Osteocyte (in vitro differentiated cells): ENCODE results near the gene OSTC. TPM values are rescaled to one million over a fixed set of nuclear protein-coding genes. Genes with fewer than 3 reads are reported as not detected.
"Not testable (repeated sequence)": the region's sequence is repeated elsewhere in the genome, so short reads cannot be mapped to it uniquely, and the experiment has no call there.

Experiments
- DNase-seq: peaks from one replicate; pipeline ENCODE4 v3.0.0; 2021; ENCODE audit warnings: mixed read lengths; ENCODE audit not compliant: unreplicated experiment; ENCODE audit errors: extremely low spot score
- H3K27ac Mint-ChIP-seq: one replicate; pipeline ENCODE4 v1.8.0; 2021; ENCODE audit warnings: mild to moderate bottlenecking, mixed read lengths; ENCODE audit not compliant: unreplicated experiment
- H3K27me3 Mint-ChIP-seq: one replicate; pipeline ENCODE4 v1.8.0; 2021; ENCODE audit warnings: mixed read lengths; ENCODE audit not compliant: unreplicated experiment
- H3K36me3 Mint-ChIP-seq: one replicate; pipeline ENCODE4 v1.8.0; 2021; ENCODE audit warnings: mixed read lengths; ENCODE audit not compliant: unreplicated experiment
- H3K4me1 Mint-ChIP-seq: one replicate; pipeline ENCODE4 v1.8.0; 2021; ENCODE audit warnings: mixed read lengths; ENCODE audit not compliant: unreplicated experiment
- H3K4me3 Mint-ChIP-seq: one replicate; pipeline ENCODE4 v1.8.0; 2021; ENCODE audit warnings: mild to moderate bottlenecking, moderate library complexity, mixed read lengths; ENCODE audit not compliant: unreplicated experiment
- H3K9me3 Mint-ChIP-seq: one replicate; pipeline ENCODE4 v1.8.0; 2021; ENCODE audit warnings: mixed read lengths; ENCODE audit not compliant: unreplicated experiment
- total RNA-seq: library from RNA; stranded (reverse); gene quantifications from 2 replicates; pipeline ENCODE4 v1.2.1, GENCODE V29; 2021
- TF ChIP-seq, protein P1 (sequence below): fragments of 200-600 bp; sonication (generic); IDR thresholded peaks from 2 replicates; pipeline ENCODE4 v1.5.0; 2021; ENCODE audit warnings: antibody characterized with exemption, mild to moderate bottlenecking, moderate library complexity

OSTC gene
- total RNA-seq, 1 donor from 2014 or later, result 222 TPM

DNA sequence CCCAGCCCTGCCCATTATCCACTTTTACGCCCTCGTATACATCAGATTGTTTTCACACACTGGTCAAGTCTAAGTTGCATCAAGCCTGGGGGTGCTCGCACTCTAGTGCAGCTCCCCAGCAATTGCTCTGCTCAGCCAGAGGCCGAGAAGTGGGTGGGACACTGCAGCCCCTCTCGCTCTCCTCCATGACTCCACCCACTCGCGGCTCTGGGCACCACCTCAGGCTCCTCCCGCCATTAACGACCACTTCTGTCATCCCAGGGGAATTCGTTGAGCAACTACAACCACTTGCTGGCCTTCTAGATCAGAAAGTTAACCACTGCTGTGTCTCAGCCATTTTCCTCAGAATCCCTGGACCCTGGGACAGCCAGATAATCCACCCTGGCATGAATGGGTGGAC lies 58.8 kb downstream of the OSTC start:
- no peaks in the 10 kb centered on the region for H3K36me3 Mint-ChIP-seq
- H3K27me3 Mint-ChIP-seq, result peaks cover 2% of the 10 kb centered on the region
- TF ChIP-seq, protein P1, sequence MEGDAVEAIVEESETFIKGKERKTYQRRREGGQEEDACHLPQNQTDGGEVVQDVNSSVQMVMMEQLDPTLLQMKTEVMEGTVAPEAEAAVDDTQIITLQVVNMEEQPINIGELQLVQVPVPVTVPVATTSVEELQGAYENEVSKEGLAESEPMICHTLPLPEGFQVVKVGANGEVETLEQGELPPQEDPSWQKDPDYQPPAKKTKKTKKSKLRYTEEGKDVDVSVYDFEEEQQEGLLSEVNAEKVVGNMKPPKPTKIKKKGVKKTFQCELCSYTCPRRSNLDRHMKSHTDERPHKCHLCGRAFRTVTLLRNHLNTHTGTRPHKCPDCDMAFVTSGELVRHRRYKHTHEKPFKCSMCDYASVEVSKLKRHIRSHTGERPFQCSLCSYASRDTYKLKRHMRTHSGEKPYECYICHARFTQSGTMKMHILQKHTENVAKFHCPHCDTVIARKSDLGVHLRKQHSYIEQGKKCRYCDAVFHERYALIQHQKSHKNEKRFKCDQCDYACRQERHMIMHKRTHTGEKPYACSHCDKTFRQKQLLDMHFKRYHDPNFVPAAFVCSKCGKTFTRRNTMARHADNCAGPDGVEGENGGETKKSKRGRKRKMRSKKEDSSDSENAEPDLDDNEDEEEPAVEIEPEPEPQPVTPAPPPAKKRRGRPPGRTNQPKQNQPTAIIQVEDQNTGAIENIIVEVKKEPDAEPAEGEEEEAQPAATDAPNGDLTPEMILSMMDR, result no peak
- no peak for DNase-seq
- no peak overlapping the region for H3K27ac Mint-ChIP-seq
- no peaks in the 10 kb centered on the region for H3K9me3 Mint-ChIP-seq
- H3K4me1 Mint-ChIP-seq, result no peaks in the 10 kb centered on the region
- no peak overlapping the region for H3K4me3 Mint-ChIP-seq

DNA sequence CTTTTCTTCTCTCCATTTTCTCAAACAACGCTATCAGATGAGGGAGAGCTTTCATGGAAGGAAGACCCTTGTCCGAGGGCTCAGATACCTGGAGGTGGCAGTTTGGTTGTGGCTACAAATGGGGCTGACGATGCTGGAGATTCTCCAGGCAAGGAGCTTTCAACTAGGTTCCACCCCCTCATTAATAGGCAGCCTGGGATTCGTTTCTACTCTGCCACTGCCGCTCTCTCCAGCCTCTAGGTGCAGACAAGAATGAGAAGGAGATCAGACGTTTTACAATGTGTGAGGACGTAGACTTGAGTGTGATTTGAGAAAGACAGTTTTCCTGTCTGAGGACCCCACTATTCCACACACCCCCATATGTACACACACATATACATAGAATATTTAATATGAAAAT lies 59.3 kb downstream of the OSTC start:
- no peaks in the 10 kb centered on the region for H3K4me1 Mint-ChIP-seq
- no peak overlapping the region for H3K27ac Mint-ChIP-seq
- no peak overlapping the region for H3K4me3 Mint-ChIP-seq
- no peaks in the 10 kb centered on the region for H3K36me3 Mint-ChIP-seq
- H3K9me3 Mint-ChIP-seq, result no peaks in the 10 kb centered on the region
- H3K27me3 Mint-ChIP-seq, result peaks cover 2% of the 10 kb centered on the region
- no peak for DNase-seq
- TF ChIP-seq, protein P1, result no peak

DNA sequence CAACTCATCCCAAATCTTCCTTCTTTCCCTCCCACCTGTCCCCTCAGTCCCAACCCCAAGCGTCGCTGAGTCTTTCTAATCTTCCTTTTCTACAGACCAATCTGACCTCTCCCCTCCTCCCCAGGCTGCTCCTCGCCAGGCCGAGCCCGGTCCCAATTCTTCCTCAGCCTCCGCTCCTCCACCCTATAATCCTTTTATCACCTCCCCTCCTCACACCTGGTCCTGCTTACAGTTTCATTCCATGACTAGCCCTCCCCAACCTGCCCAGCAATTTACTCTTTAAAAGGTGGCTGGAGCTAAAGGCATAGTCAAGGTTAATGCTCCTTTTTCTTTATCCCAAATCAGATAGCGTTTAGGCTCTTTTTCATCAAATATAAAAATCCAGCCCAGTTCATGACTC lies 60.2 kb downstream of the OSTC start:
- not testable (repeated sequence) for H3K27ac Mint-ChIP-seq, H3K36me3 Mint-ChIP-seq, H3K9me3 Mint-ChIP-seq, H3K4me3 Mint-ChIP-seq, H3K27me3 Mint-ChIP-seq, DNase-seq, H3K4me1 Mint-ChIP-seq

DNA sequence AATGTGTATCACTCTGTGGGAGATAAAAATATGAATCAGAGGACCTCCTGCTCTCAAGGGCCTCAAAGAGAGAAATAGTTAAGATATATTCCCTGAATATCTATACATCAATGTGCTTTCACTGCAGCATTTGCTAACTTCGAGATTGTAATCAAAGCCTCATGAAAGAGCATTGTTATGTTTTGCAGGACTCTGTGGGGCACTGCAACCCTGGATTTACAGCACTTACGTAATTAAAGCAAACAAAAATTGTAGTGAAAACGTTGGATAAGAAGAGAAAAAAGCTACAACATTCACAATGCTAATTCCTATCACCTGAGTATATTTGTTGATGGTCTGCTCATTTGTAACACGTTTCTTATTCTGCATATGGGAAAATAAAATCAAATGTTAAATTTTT lies 64.5 kb downstream of the OSTC start:
- Mint-ChIP-seq H3K27ac (no peak overlapping the region), H3K4me1 (peaks cover 1% of the 10 kb centered on the region)
- TF ChIP-seq, protein P1, result no peak

DNA sequence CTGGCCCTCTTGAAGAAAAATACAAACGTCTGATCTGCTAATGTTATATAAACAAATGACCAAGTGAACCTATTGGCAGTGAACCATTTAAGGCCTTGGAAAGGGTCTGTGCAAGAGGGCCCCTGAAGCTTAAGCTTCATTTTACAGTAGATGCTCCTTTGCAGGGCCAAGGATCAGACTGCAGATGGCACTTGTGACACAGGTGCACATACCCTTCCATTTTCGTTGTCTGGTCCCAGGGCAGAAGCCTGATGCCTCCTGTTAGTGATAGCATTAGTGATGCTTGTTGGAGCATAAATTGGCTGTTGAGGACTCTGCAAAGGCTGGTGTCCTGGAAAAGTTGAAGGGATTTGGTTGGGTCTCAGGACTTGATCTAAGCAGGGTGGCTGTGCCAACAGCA lies 65.9 kb downstream of the OSTC start:
- Mint-ChIP-seq H3K9me3 (no peaks in the 10 kb centered on the region), H3K27ac (no peak overlapping the region), H3K27me3 (peaks cover 22% of the 10 kb centered on the region), H3K4me3 (no peak overlapping the region), H3K36me3 (no peaks in the 10 kb centered on the region), H3K4me1 (peaks cover 1% of the 10 kb centered on the region)
- TF ChIP-seq, protein P1, result no peak
- no peak for DNase-seq

More for the DNA sequence above, 64.5 kb downstream of the OSTC start:
- no peak for DNase-seq
- no peaks in the 10 kb centered on the region for H3K9me3 Mint-ChIP-seq
- peaks cover 12% of the 10 kb centered on the region for H3K27me3 Mint-ChIP-seq
- H3K36me3 Mint-ChIP-seq, result no peaks in the 10 kb centered on the region
- H3K4me3 Mint-ChIP-seq, result no peak overlapping the region

DNA sequence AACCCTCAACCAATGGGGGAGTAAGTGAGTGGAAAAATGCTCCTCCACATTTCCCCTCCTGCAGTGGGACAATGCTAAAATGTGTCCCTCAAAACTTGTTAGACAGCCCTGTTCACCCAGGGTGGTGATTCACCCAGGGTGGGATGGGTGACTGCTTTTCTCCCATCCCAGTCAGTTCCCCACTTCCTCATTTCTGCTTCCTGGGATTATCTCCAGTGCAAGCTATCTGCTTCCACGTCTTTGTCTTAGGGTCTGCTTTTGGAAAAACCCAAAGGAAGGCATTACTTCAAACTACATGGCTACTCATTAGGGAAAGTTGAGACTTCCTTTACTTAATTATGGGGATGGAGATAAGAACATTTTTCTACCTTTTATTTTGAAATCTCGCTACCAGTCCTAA lies 67.0 kb downstream of the OSTC start:
- no peaks in the 10 kb centered on the region for H3K9me3 Mint-ChIP-seq
- no peak for DNase-seq
- no peak overlapping the region for H3K27ac Mint-ChIP-seq
- TF ChIP-seq, protein P1, result no peak
- no peaks in the 10 kb centered on the region for H3K36me3 Mint-ChIP-seq
- H3K27me3 Mint-ChIP-seq, result peaks cover 25% of the 10 kb centered on the region
- no peak overlapping the region for H3K4me3 Mint-ChIP-seq
- H3K4me1 Mint-ChIP-seq, result peaks cover 1% of the 10 kb centered on the region
